Esophagus squamous epithelium (tissue), 5 donors: ENCODE measurements around the gene PAK3. TPM values are rescaled to one million over a fixed set of nuclear protein-coding genes. Genes with fewer than 3 reads are reported as not detected.

Source experiments
- DNase-seq: peaks from one replicate; lab custom pipeline; 2025; lab: John Stamatoyannopoulos, UW
- H3K27ac ChIP-seq, 4 donors: fragments of 200-600 bp; sonication (generic); one replicate each; pipeline ENCODE4 v1.5.1; 2016 to 2019; ENCODE audit warnings: mild to moderate bottlenecking in 1 of 4
- H3K27me3 ChIP-seq, 4 donors: fragments of 200-600 bp; sonication (generic); 1 replicate in 3 of 4; 2 replicates in 1 of 4; pipeline versions ENCODE4 v1.5.1 to v1.6.0; 2017 to 2021; ENCODE audit warnings: antibody characterized with exemption in 1 of 4
- H3K36me3 ChIP-seq, 3 donors: fragments of 200-600 bp; sonication (generic); one replicate each; pipeline ENCODE4 v1.5.1; 2016 to 2019
- H3K4me1 ChIP-seq, 3 donors: fragments of 200-600 bp; sonication (generic); one replicate each; pipeline ENCODE4 v1.5.1; 2017 to 2019
- H3K4me3 ChIP-seq, 4 donors: fragments of 200-600 bp; sonication (generic); 1 replicate in 3 of 4; 2 replicates in 1 of 4; pipeline ENCODE4 v1.5.1; 2016 to 2019; ENCODE audit warnings: mild to moderate bottlenecking in 2 of 4, moderate library complexity in 1 of 4
- H3K9me3 ChIP-seq, 3 donors: fragments of 200-600 bp; sonication (generic); one replicate each; pipeline ENCODE4 v1.5.1; 2016 to 2019
- CTCF ChIP-seq, 6 experiments: fragments of 450-650 bp in 4 of 6; fragments of 200-600 bp in 2 of 6; sonication (generic) in 2 of 6; IDR thresholded peaks; one replicate each; pipeline ENCODE4 v1.5.1; 2016 to 2019; ENCODE audit warnings: antibody characterized with exemption in 6 of 6, mild to moderate bottlenecking in 4 of 6, moderate library complexity in 4 of 6
- POLR2A ChIP-seq, 4 donors: fragments of 450-650 bp; IDR thresholded peaks; one replicate each; pipeline ENCODE4 v1.6.1; 2017; ENCODE audit warnings: antibody characterized with exemption in 4 of 4, mild to moderate bottlenecking in 4 of 4, moderate library complexity in 3 of 4
- WGBS, 2 donors: methylation state at CpG; one replicate each; pipeline ENCODE4 v1.1.5; 2018; 5-methylcytosine and 5-hydroxymethylcytosine counted together
- intact Hi-C: fragments of 100-400 bp; cut with DNase I; formaldehyde crosslinking; loops from one replicate; pipeline ENCODE4 v1.15.0; 2022
- total RNA-seq, 4 donors: library from RNA; depleted of rRNA; stranded (reverse); fragments of >200 nt; gene quantifications; one replicate each; pipeline ENCODE4 v1.1.0, GENCODE V29; 2016
- donor health status: DM: yes; HTN: yes; CAD: no.

The PAK3 gene
- total RNA-seq, 4 donors from 2014 or later: 0.09 to 2.1 (median 0.45) TPM

DNA sequence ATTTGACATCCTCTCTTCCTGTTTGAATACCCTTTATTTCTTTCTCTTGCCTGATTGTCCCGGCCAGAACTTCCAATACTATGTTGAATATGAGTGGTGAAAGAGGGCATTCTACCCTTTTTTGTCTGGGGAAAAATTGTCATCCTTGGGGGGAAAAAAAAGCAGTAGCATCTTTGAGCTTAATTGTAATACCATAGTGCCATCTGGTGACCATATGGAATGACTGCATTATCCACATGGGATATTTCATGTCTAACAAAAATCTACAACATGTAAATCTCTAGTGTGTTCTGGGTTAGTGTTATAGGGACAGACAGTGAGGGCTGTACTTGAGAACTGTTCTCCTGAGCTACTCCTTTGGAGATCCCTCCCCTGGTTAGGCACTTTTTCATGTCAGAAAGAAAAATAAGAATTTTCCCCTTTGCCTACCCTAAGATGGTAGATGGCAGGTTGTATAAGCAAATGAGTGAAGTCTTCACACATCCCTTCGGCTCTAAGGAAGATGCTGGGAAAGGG, 148.3 kb downstream of the PAK3 start:
- 25 to 50% methylated on average over 2 of the region's 2 CpGs for WGBS, 2 donors
- Histone ChIP-seq H3K4me1 (no peaks in the 10 kb centered on the region), H3K4me3 (no peak overlapping the region), H3K27ac (no peak overlapping the region), H3K9me3 (no peaks in the 10 kb centered on the region), H3K27me3 (no peaks in the 10 kb centered on the region), H3K36me3 (no peaks in the 10 kb centered on the region)
- TF ChIP-seq CTCF (IDR thresholded peaks at IDR 0.05) (peak in 5 of 6 experiments; percentile 23 to 49 (median 41)), POLR2A (IDR thresholded peaks at IDR 0.05) (no peak)
- intact Hi-C loops: no loop called here
- DNase-seq: no peak

- WGBS, 2 donors: 75 to 90% methylated on average over 6 to 7 of the region's 7 CpGs
- H3K4me3 ChIP-seq: no peak overlapping the region
- no peaks in the 10 kb centered on the region for H3K36me3 ChIP-seq
- DNase-seq: no peak
- peaks cover 0 to 5% (median 0%) of the 10 kb centered on the region in 4 donors for H3K27me3 ChIP-seq
- H3K27ac ChIP-seq: no peak overlapping the region
- H3K4me1 ChIP-seq: peaks cover 0 to 6% (median 0%) of the 10 kb centered on the region in 3 donors
- TF ChIP-seq POLR2A (IDR thresholded peaks at IDR 0.05) (no peak), CTCF (IDR thresholded peaks at IDR 0.05) (no peak)
- intact Hi-C loops: no loop called here
- no peaks in the 10 kb centered on the region for H3K9me3 ChIP-seq
These were observed 159.1 kb downstream of the PAK3 start for GRCh38 chrX:111254896-111255693.

DNA sequence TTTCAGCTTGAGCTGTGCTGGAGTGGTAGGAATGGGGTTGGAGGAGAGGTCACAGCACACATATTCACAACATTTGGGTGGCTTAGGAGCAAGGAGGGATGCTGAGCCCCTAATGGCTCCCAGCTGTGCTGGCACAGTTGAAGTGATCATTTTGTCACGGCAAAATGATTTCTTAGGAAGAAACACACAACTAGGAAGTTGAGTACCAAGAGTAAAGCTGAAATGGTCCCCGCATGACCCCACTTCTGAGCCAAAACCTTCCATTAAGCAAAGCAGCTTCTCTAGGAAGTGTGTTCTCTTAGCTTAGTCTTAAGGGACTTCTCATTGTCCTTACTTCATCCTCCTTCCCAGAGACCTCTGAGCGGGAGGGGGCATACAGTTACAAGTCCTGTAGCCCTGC, 161.7 kb downstream of the PAK3 start:
- 42 to 89% methylated on average over 3 of the region's 3 CpGs for WGBS, 2 donors
- no peak for DNase-seq
- no peaks in the 10 kb centered on the region for H3K9me3 ChIP-seq

DNA sequence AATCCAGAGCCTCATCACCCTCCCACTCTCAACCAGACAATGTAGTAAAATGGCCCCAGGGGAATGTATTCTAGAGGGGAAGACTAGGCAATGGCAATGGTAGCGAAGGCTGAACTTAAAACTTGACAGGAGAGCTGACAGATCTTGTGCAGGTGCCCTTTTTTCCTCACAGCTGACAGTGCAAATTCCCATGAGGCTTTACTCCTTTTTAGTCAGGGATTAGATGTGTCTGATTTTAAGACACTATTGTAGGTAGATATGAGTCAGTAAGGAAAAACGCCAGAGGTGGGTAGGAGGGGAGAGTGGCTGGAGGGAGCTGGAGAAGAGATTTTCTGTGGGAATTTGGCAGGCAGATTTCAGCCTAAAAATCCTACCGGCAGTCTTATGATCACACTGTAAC, 163.6 kb downstream of the PAK3 start:
- intact Hi-C loops: no loop called here
- TF ChIP-seq POLR2A (IDR thresholded peaks at IDR 0.05): no peak
- no peak for TF ChIP-seq CTCF (IDR thresholded peaks at IDR 0.05)
- Histone ChIP-seq H3K4me1 (peaks cover 0 to 6% (median 0%) of the 10 kb centered on the region in 3 donors), H3K27me3 (peaks cover 0 to 5% (median 0%) of the 10 kb centered on the region in 4 donors), H3K27ac (no peak overlapping the region), H3K36me3 (no peaks in the 10 kb centered on the region), H3K9me3 (no peaks in the 10 kb centered on the region), H3K4me3 (no peak overlapping the region)
- no peak for DNase-seq
- 24 to 52% methylated on average over 3 of the region's 3 CpGs for WGBS, 2 donors

More for the DNA sequence above, 161.7 kb downstream of the PAK3 start:
- peaks cover 0 to 5% (median 0%) of the 10 kb centered on the region in 4 donors for H3K27me3 ChIP-seq
- no peak overlapping the region for H3K27ac ChIP-seq
- intact Hi-C loops: no loop called here
- no peaks in the 10 kb centered on the region for H3K36me3 ChIP-seq
- TF ChIP-seq POLR2A (IDR thresholded peaks at IDR 0.05) (no peak), CTCF (IDR thresholded peaks at IDR 0.05) (no peak)
- peaks cover 0 to 6% (median 0%) of the 10 kb centered on the region in 3 donors for H3K4me1 ChIP-seq
- no peak overlapping the region for H3K4me3 ChIP-seq

DNA sequence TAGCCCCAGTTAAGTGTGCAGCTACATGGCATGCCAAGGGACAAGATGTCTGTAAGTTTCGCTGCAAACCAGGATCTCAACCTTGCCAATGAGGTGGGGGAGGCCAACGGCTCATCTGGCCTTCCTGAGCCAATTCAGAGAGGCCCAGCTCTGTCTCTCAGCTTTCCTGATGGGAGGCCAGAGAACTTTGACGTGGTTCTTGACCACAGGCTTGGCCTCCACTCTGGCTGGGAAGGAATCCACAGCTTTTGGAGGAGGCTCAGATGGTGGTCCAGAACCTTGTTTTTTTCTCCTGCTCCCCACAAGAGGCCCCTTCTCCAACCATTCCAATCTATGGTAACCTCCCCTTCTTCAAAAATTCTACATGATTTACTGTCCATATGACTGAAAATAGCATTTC, 164.5 kb downstream of the PAK3 start:
- no peak overlapping the region for H3K4me3 ChIP-seq
- H3K27ac ChIP-seq: no peak overlapping the region
- no peak for DNase-seq
- 29% methylated on average over 3 of the region's 3 CpGs; no CpG with 5 or more reads in 1 of the 2 donors for WGBS, 2 donors
- TF ChIP-seq CTCF (IDR thresholded peaks at IDR 0.05) (no peak), POLR2A (IDR thresholded peaks at IDR 0.05) (no peak)
- no peaks in the 10 kb centered on the region for H3K9me3 ChIP-seq
- H3K27me3 ChIP-seq: peaks cover 0 to 5% (median 0%) of the 10 kb centered on the region in 4 donors
- intact Hi-C loops: no loop called here
- peaks cover 0 to 6% (median 0%) of the 10 kb centered on the region in 3 donors for H3K4me1 ChIP-seq
- H3K36me3 ChIP-seq: no peaks in the 10 kb centered on the region
